ENCODE measurements around the gene C2CD4A. TPM values are rescaled to one million over a fixed set of nuclear protein-coding genes. Genes with fewer than 3 reads are reported as not detected.
A peak's percentile ranks its signal among the peaks of the same experiment; 100 is the strongest.

C2CD4A gene
- total and polyA plus RNA-seq, 2 donors (not counting 3 experiments of a cell fraction or from before 2014, with no cell fraction given) = 0.33 to 0.46 TPM

- FAIRE-seq = peak; percentile 74
- no peaks in the 10 kb centered on the region for H3K79me2 ChIP-seq (ENCODE audit: control insufficient read depth, insufficient read depth, low read length)
- H3K4me2 ChIP-seq (ENCODE audit: insufficient read depth, low read length) = peak overlapping the region; percentile 8
- TF ChIP-seq MYC (IDR thresholded peaks at IDR 0.05; ENCODE audit: low read depth, low read length) = no peak
- no peak for TF ChIP-seq MAX (IDR thresholded peaks at IDR 0.05; ENCODE audit: insufficient read depth, insufficient read length)
- TF ChIP-seq FOS (IDR thresholded peaks at IDR 0.05; ENCODE audit: borderline replicate concordance, insufficient read depth, low read length) = peak; percentile 35
- TF ChIP-seq CTCF (IDR thresholded peaks at IDR 0.05; ENCODE audit: extremely low read depth in 1 of 2, insufficient read depth in 1 of 2, low read depth in 1 of 2, low read length in 2 of 2) = no peak
- H3K27me3 ChIP-seq (ENCODE audit: control insufficient read depth in 2 of 2, insufficient read depth in 2 of 2, low read length in 2 of 2) = no peaks in the 10 kb centered on the region
- H3K27ac ChIP-seq (ENCODE audit: insufficient read depth, low read depth, low read length) = peak overlapping the region; percentile 12
- peaks cover 31% of the 10 kb centered on the region for H3K4me1 ChIP-seq (ENCODE audit: control insufficient read depth, extremely low read depth, insufficient read depth, low read length)
- dilution Hi-C loops (cut with MboI; ENCODE audit: extremely low pct_ligation_motif_present, low sequenced_read_pairs) = no loop called here
- POLR2A ChIA-PET = interaction anchor here (0.7 kb wide), 1 partner anchor 142 kb away, joined by 3 read pairs; no protein-coding TSS in a partner anchor
- intact Hi-C loops (cut with micrococcal nuclease) = no loop called here
- no peaks in the 10 kb centered on the region for H4K20me1 ChIP-seq (replicated peaks; ENCODE audit: control insufficient read depth, extremely low read depth, insufficient read depth, low read length)
- DNase-seq (ENCODE audit: low read depth, low spot score) = peak; percentile 65
- no peak overlapping the region for H3K9ac ChIP-seq (replicated peaks; ENCODE audit: extremely low read depth, insufficient read depth, low read length)
- no TSS peak for BruUV-seq (replicated peaks)
- no peak overlapping the region for H3K4me3 ChIP-seq (replicated peaks in 1 of 3; ENCODE audit: insufficient read depth in 1 of 3, low read depth in 1 of 3, low read length in 3 of 3)
- no peaks in the 10 kb centered on the region for H3K36me3 ChIP-seq (ENCODE audit: control insufficient read depth in 2 of 2, extremely low read depth in 1 of 2, insufficient read depth in 2 of 2, low read length in 2 of 2)
- H3K9me3 ChIP-seq (replicated peaks; ENCODE audit: control insufficient read depth, insufficient read depth, low read length) = no peaks in the 10 kb centered on the region
- CTCF ChIA-PET = interaction anchor here (1.0 to 2.5 kb wide), 3 partner anchors 11 to 147 kb away, joined by 4 to 11 read pairs (median 4); no protein-coding TSS in a partner anchor
- no peaks in the 10 kb centered on the region for H3K9me1 ChIP-seq (replicated peaks; ENCODE audit: control insufficient read depth, extremely low read depth, insufficient read depth, low read length)
- no peak overlapping the region for H2AFZ ChIP-seq (ENCODE audit: low read depth, low read length)
Observed at GRCh38 chr15:62107571-62108121, 40.9 kb downstream of the C2CD4A start.

- POLR2A ChIA-PET = interaction anchor here (0.7 kb wide), 1 partner anchor 141 kb away, joined by 3 read pairs; no protein-coding TSS in a partner anchor
- Histone ChIP-seq H3K27me3 (ENCODE audit: control insufficient read depth in 2 of 2, insufficient read depth in 2 of 2, low read length in 2 of 2) (no peaks in the 10 kb centered on the region), H3K9me1 (replicated peaks; ENCODE audit: control insufficient read depth, extremely low read depth, insufficient read depth, low read length) (no peaks in the 10 kb centered on the region), H3K4me3 (replicated peaks in 1 of 3; ENCODE audit: insufficient read depth in 1 of 3, low read depth in 1 of 3, low read length in 3 of 3) (no peak overlapping the region), H3K9me3 (replicated peaks; ENCODE audit: control insufficient read depth, insufficient read depth, low read length) (no peaks in the 10 kb centered on the region), H3K27ac (ENCODE audit: insufficient read depth, low read depth, low read length) (no peak overlapping the region), H2AFZ (ENCODE audit: low read depth, low read length) (no peak overlapping the region), H3K4me2 (ENCODE audit: insufficient read depth, low read length) (peak overlapping the region; percentile 8), H3K4me1 (ENCODE audit: control insufficient read depth, extremely low read depth, insufficient read depth, low read length) (peaks cover 38% of the 10 kb centered on the region), H4K20me1 (replicated peaks; ENCODE audit: control insufficient read depth, extremely low read depth, insufficient read depth, low read length) (no peaks in the 10 kb centered on the region), H3K9ac (replicated peaks; ENCODE audit: extremely low read depth, insufficient read depth, low read length) (no peak overlapping the region), H3K36me3 (ENCODE audit: control insufficient read depth in 2 of 2, extremely low read depth in 1 of 2, insufficient read depth in 2 of 2, low read length in 2 of 2) (no peaks in the 10 kb centered on the region), H3K79me2 (ENCODE audit: control insufficient read depth, insufficient read depth, low read length) (no peaks in the 10 kb centered on the region)
- CTCF ChIA-PET = interaction anchor here (1.0 to 2.5 kb wide), 3 partner anchors 17 to 146 kb away, joined by 3 to 11 read pairs (median 4); no protein-coding TSS in a partner anchor
- intact Hi-C loops (cut with micrococcal nuclease) = no loop called here
- dilution Hi-C loops (cut with MboI; ENCODE audit: extremely low pct_ligation_motif_present, low sequenced_read_pairs) = no loop called here
- peak; percentile 20 for TF ChIP-seq GATA2 (IDR thresholded peaks at IDR 0.05; ENCODE audit: insufficient read depth, insufficient read length, low read depth, low read length)
- no peak for TF ChIP-seq MAX (IDR thresholded peaks at IDR 0.05; ENCODE audit: insufficient read depth, insufficient read length)
- no peak for TF ChIP-seq POLR2AphosphoS5 (IDR thresholded peaks at IDR 0.05; ENCODE audit: insufficient read depth, low read depth, low read length)
- TF ChIP-seq FOS (IDR thresholded peaks at IDR 0.05; ENCODE audit: borderline replicate concordance, insufficient read depth, low read length) = no peak
- FAIRE-seq (no peak), DNase-seq (ENCODE audit: low read depth, low spot score) (peak; percentile 30)
- BruUV-seq (replicated peaks) = no TSS peak
Observed at GRCh38 chr15:62108411-62108810, 41.6 kb downstream of the C2CD4A start.
